GM18861 (cell line): ENCODE data around the gene FKBP9.
"Not testable (repeated sequence)": the region's sequence is repeated elsewhere in the genome, so short reads cannot be mapped to it uniquely, and the experiment has no call there.

ENCODE experiments used
- ATAC-seq: cut with Tn5 transposase; IDR thresholded peaks from one replicate; pipeline ENCODE4 v1.9.1; 2021; ENCODE audit not compliant: unreplicated experiment

Gene FKBP9

DNA sequence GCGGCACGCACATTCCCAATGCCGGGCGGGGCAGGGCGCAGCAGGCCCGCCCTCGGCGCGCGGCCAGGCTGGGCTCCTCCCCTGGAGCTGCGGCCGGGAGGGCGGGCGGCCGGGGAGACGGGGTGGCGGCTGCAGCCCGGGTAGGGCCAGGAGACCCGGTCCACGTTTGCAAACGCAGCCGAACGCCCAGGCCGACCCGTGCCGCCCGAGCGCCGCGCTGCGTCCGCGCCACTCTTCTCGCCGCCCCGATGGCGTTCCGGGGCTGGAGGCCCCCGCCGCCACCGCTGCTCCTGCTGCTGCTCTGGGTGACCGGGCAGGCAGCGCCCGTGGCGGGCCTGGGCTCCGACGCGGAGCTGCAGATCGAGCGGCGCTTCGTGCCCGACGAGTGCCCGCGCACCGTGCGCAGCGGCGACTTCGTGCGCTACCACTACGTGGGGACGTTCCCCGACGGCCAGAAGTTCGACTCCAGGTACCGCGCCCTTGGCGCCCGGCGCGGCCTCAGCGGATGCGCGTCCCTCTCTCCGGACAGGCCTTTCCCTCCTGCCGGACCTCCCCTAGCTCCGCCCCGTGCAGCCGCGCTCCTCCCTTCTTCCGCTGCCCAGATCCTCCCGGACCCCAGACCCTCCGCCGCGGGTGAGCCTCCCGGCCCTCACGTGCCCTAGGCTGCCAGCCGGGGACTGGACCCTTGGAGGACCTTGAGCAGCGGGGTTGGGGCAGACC lies at the start of gene FKBP9:
Gene FKBP9, plus strand, starts transcription at position 115 of the 720 bp plus-strand sequence. Its CDS starts 134 bp downstream, at position 249.
- ATAC-seq, result peak; percentile 53

DNA sequence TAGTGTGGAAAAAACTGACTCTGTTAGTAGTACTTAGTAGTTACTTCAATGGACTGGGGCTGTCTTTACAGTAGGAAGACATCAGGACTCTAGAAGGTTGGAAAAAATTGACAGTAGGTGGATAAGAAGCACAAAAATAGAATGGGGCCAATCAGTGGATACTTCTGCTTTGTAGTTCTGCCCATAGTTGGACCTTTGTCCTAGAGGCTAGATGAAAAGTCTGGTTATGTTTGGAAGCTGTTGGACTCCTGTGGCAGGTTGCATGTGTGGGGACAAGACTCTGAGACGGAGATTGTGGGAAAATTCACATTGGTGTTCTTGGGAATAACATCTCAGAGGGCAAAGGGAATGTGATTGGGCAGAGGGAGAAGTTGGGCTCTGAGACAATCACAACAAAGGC lies 47.0 kb upstream of the FKBP9 start:
- no peak for ATAC-seq

GRCh38 chr7:32914184-32914583 lies 43.1 kb upstream of the FKBP9 start:
- no peak for ATAC-seq

- no peak for ATAC-seq
Observed at GRCh38 chr7:32915041-32915536, 42.2 kb upstream of the FKBP9 start.

DNA sequence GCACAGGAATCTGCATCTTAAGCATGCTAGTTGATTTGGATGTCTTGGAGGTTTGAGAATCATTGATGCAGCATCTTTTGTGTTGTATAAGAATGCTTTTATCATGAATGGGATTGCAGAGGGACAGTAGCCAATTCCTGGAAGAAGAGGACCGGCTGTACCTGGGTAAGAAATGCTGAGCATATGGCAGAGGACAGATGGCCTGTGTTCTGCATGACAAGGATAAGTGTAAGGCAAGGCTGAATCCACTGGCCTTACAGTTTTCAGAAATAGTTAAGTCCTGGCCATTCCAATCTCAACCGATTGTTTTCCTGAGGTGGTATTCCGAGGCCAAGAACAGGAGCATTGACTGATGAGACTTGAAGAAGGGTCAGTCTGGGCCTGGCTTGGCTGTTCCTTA lies 41.2 kb upstream of the FKBP9 start:
- ATAC-seq, result no peak

- ATAC-seq, result not testable (repeated sequence)
Observed at GRCh38 chr7:32916994-32917393, 40.2 kb upstream of the FKBP9 start.

DNA sequence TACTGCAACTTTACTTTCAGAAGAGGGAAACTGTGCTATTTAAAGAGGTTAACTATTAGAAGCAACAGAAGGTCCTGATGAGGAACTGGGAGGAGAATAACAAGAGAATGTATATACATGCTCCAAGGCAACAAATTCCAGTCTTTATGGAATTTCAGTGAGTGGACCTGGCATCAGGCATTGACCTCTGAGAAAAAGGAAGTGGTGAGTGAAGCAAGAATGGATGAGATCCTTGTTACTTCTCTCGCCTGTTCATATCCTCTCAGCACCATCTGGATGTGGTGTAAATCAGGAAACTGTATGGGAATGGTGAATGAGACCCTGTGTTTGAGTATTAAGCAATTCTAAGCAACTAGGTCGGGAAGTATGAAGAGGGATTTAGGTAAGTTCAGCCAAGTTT lies 35.3 kb upstream of the FKBP9 start:
- no peak for ATAC-seq

GRCh38 chr7:32928785-32929298 lies 28.4 kb upstream of the FKBP9 start:
- no peak for ATAC-seq

DNA sequence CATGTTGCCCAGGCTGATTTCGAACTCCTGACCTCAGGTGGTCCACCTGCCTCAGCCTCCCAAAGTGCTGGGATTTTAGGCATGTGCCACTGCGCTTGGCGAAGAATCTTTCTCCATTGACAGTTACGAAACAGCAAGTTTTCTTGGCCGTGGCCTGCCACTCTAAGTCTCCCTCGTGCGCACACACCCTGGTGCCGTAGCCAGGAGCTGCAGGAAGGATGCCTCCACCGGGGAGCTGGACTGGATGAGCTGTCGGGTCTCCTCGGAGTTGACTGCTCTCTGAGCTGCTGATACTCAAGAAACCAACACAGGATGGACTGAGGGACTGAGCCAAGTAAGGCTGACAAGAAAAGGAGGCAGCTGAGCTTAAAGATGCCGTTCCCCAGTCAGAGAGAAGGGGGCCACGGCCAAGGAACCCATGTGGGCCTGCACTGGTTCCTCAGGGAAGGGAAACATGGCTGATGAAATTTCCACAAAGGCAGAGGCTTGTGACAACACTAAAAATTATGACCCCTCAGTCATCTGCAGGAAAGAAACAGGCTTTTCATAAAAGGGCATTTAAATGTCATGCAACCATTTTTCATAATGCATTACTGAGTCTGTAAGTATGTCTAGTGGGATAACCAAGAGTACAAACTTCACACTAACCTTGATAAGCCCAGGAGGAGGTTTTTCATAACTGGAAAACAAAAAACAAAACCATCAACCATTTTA lies 27.7 kb upstream of the FKBP9 start:
- no peak for ATAC-seq

DNA sequence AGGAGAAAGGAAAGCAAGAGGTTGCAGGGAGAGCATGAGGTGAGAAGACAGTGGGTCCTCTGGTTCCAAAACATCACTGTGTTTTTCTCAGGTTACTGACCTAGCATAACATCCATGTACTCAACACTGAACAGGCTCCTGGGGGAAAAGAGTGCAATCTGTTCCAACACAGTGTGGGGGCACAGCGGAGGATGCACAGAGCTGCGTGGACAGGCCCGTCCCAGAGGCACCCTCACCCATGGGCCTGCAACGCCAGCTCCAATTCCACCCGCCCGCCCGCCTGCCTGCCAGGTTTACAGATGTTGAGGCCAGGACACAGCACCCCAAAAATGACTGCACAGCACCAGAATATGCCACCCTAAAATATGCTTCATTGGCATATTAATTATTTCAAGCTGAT lies 26.9 kb upstream of the FKBP9 start:
- ATAC-seq, result no peak

DNA sequence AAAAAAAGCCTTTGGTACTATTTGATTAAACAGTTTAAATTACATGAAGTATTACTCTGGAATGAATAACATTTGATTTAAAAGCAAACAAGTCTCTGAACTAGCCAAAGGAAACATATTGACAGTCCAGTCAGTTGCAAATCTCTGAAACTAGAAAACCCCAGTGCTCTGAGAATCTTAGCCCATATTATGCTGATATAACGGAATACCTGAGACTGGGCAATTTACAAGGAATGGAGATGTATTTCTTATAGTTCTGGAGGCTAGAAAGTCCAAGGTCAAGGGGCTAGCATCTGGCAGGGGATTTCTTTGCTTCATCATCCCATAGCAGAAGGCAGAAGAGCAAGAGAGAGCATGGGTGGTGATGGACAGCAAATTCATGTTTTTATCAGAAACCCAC lies 21.7 kb upstream of the FKBP9 start:
- no peak for ATAC-seq

GRCh38 chr7:32936689-32937088 lies 20.6 kb upstream of the FKBP9 start:
- ATAC-seq, result no peak

GRCh38 chr7:32937344-32938174 lies 19.7 kb upstream of the FKBP9 start:
- no peak for ATAC-seq

DNA sequence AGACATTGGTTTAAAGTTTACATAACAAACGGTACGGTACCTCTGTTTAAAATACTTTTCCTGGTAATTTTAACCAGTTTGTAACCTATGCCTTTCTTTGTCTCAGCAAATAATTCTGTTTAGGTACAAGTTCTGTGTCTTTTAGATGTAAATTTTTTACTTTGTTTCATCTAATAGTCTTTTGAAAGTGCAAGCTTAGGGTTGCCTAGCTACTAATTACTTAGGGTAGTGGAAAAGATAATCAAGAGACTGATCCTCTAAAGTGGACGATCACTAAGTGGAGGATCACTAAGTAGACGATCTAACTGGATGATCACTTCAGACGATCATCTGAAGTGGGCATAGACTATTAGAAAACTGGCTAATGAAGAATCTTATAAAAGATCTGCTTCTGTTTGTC lies 16.1 kb upstream of the FKBP9 start:
- ATAC-seq, result no peak

GRCh38 chr7:32941681-32942414 lies 15.4 kb upstream of the FKBP9 start:
- no peak for ATAC-seq

DNA sequence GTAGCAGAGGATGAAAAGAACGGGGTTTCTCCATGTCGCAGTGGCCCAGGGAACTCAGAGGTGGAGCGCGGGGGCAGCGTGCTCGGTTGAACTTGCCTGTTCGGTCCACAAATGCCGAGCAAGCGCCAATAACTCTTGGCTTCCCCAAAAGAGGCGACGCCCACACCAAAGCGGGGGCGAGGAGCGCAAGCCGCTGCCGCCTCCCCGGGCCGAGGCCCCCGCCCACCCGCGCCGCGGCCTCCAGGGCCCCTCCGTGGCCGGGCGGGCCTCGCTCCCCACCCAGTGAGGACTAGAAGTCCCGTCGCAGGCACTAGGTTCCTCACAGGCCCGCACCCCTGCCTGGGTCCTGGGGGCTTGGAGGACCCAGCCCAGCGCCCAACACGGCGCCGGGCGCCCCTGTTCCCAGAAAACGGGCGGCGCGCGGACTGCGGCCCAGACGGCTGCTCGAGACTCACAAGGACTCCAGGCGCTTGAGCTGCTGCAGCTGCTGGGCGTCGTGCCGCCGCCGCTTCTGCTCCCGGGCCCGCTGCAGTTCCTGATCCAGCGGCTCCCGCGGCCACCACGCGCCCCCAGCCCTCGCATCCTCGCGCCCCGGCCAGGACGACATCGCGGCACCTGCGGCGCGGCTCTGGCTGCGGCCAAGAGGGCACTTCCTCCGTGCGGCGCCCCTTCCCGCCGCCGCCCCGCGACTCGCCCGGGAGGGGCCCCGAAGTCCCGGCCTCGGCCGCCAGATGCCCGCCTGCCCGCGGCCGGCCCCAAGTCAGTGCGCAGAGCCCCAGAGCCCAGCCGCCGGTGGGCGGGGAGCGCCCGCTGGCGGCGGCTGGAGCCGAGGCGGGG lies 14.6 kb upstream of the FKBP9 start:
- ATAC-seq, result peak; percentile 63

GRCh38 chr7:32943252-32944030 lies 13.8 kb upstream of the FKBP9 start:
- no peak for ATAC-seq

- no peak for ATAC-seq
Observed at GRCh38 chr7:32947420-32947983, 9.7 kb upstream of the FKBP9 start.

- ATAC-seq, result no peak
Observed at GRCh38 chr7:32948202-32948601, 9.0 kb upstream of the FKBP9 start.
